ENCODE results near the gene DBR1. TPM values are rescaled to one million over a fixed set of nuclear protein-coding genes. Genes with fewer than 3 reads are reported as not detected.

DBR1 gene
- total and polyA plus RNA-seq, 9 of the 15 experiments (the other 6 are each of a cell fraction or from before 2014, with no cell fraction given): 2.7 to 14.1 (median 10.9) TPM

- 4% methylated on average over 4 of the region's 4 CpGs for WGBS (ENCODE audit: insufficient coverage, low coverage, missing lambda C conversion rate)
- no peaks in the 10 kb centered on the region for H3K36me3 ChIP-seq (ENCODE audit: control insufficient read depth, insufficient read depth, low read length)
- peaks cover 2% of the 10 kb centered on the region for H3K9me1 ChIP-seq (ENCODE audit: control insufficient read depth, insufficient read depth, low read length)
- no peak overlapping the region for H2AFZ ChIP-seq (ENCODE audit: low read depth, low read length)
- no peak for ATAC-seq
- H3K9me3 ChIP-seq (replicated peaks; ENCODE audit: control insufficient read depth, insufficient read depth, low read depth, low read length): no peaks in the 10 kb centered on the region
- no peak for DNase-seq (ENCODE audit: extremely low read depth in 1 of 4, low spot score in 3 of 4)
- no peak overlapping the region for H3K4me2 ChIP-seq (ENCODE audit: insufficient read depth, low read length)
- no peaks in the 10 kb centered on the region for H3K27me3 ChIP-seq (ENCODE audit: control insufficient read depth in 2 of 2, insufficient read depth in 2 of 2, low read length in 2 of 2)
- H3K4me3 ChIP-seq: no peak overlapping the region
- H3K9ac ChIP-seq (ENCODE audit: insufficient read depth in 1 of 2, low read depth in 2 of 2, low read length in 2 of 2): no peak overlapping the region
- BruUV-seq (replicated peaks): no TSS peak
- peaks cover 2 to 14% of the 10 kb centered on the region in 2 experiments; a peak in 4 of 5 replicates for H3K4me1 ChIP-seq (replicated peaks in 1 of 2; ENCODE audit: control insufficient read depth in 2 of 2, insufficient read depth in 2 of 2, low read length in 2 of 2)
- POLR2A ChIA-PET: no interaction called here
- TF ChIP-seq NR2C1 (IDR thresholded peaks at IDR 0.05) (no peak), NR2C1 (tag; IDR thresholded peaks at IDR 0.05) (no peak), SRF (CRISPR knock-in tag; IDR thresholded peaks at IDR 0.05) (no peak), AFF1 (IDR thresholded peaks at IDR 0.05; ENCODE audit: low read depth in 1 of 2, partially characterized antibody in 2 of 2) (no peak), E2F3 (CRISPR knock-in tag; IDR thresholded peaks at IDR 0.05) (no peak), CREB5 (CRISPR knock-in tag; IDR thresholded peaks at IDR 0.05) (no peak), ZNF3 (CRISPR knock-in tag; IDR thresholded peaks at IDR 0.05) (no peak), SREBF1 (IDR thresholded peaks at IDR 0.05; ENCODE audit: borderline replicate concordance, low read depth, low read length) (no peak), MEIS2 (IDR thresholded peaks at IDR 0.05; ENCODE audit: partially characterized antibody) (no peak), PHF8 (IDR thresholded peaks at IDR 0.05; ENCODE audit: borderline replicate concordance, low read length) (no peak), NFATC3 (IDR thresholded peaks at IDR 0.05) (no peak)
- intact Hi-C loops (cut with micrococcal nuclease) (loop anchor here (1.0 kb wide), 1 partner anchor 51 kb away; no protein-coding TSS in a partner anchor), in situ Hi-C loops (cut with MboI) (no loop called here)
- H3K79me2 ChIP-seq (ENCODE audit: control insufficient read depth, insufficient read depth, low read length): no peaks in the 10 kb centered on the region
- CTCF ChIA-PET (ENCODE audit: low intra/inter-chr PET ratio): interaction anchor here (0.5 to 3.3 kb wide), 2 partner anchors 33 to 51 kb away, joined by 3 to 20 read pairs; no protein-coding TSS in a partner anchor
- no peak overlapping the region for H3K27ac ChIP-seq (ENCODE audit: extremely low read depth, low read depth, low read length)
- FAIRE-seq: no peak
- H4K20me1 ChIP-seq (replicated peaks; ENCODE audit: control insufficient read depth, insufficient read depth, low read length): no peaks in the 10 kb centered on the region
Measured at GRCh38 chr3:138119423-138119766, 55.3 kb downstream of the DBR1 start.

Data from K562 (cell line).